IMR-90 (cell line): ENCODE data around the gene CAT. TPM values are rescaled to one million over a fixed set of nuclear protein-coding genes. Genes with fewer than 3 reads are reported as not detected.

Source experiments
- ATAC-seq: fragments of 200-7000 bp; cut with Tn5 transposase; 2 replicates; pipeline ENCODE4 v1.9.1; 2020; ENCODE audit warnings: low read depth, mild to moderate bottlenecking, moderate library complexity
- BruUV-seq: library from RNA; stranded (reverse); fragments of 400-500 nt; replicated peaks from 2 replicates; lab custom pipeline; 2021; lab: Mats Ljungman, UMichigan
- CTCF ChIA-PET: fragments of 300-600 bp; formaldehyde crosslinking; extraction: SDS; loops from one replicate; lab custom pipeline; 2021; ENCODE audit warnings: antibody characterized with exemption; lab: Yijun Ruan, JAX
- POLR2A ChIA-PET: fragments of 300-600 bp; sonication (Branson Sonifier 250); formaldehyde crosslinking; loops from one replicate; lab custom pipeline; 2022; ENCODE audit warnings: antibody characterized with exemption; ENCODE audit not compliant: unreplicated experiment; lab: Charles Lee
- DNase-seq: peaks from one replicate; pipeline ENCODE4 v3.0.0; 2013
- H2AFZ ChIP-seq: replicated peaks from 2 replicates; pipeline ENCODE3; 2013; ENCODE audit warnings: low read length, mild to moderate bottlenecking; ENCODE audit not compliant: poor library complexity
- H2AK5ac ChIP-seq: 2 replicates; pipeline ENCODE4 v1.6.1; 2013; ENCODE audit warnings: low read depth, low read length, inconsistent platforms
- H2AK9ac ChIP-seq: replicated peaks from 2 replicates; pipeline ENCODE3; 2013; ENCODE audit warnings: mild to moderate bottlenecking, low read depth, low read length, moderate library complexity; ENCODE audit not compliant: poor library complexity
- H2BK120ac ChIP-seq: 2 replicates; pipeline ENCODE4 v1.6.1; 2013; ENCODE audit warnings: low read depth, low read length, inconsistent platforms
- H2BK15ac ChIP-seq: 3 replicates; pipeline ENCODE4 v1.6.1; 2013; ENCODE audit warnings: low read depth, low read length, inconsistent platforms
- H2BK20ac ChIP-seq: 2 replicates; pipeline ENCODE4 v1.6.1; 2013; ENCODE audit warnings: low read depth, mild to moderate bottlenecking, inconsistent platforms, low read length, moderate library complexity
- H2BK5ac ChIP-seq: 2 replicates; pipeline ENCODE4 v1.6.1; 2013; ENCODE audit warnings: mild to moderate bottlenecking, low read depth, low read length, inconsistent platforms; ENCODE audit not compliant: poor library complexity, severe bottlenecking
- H3K14ac ChIP-seq: replicated peaks from 2 replicates; pipeline ENCODE4 v1.6.1; 2013; ENCODE audit warnings: low read depth, low read length, inconsistent platforms
- H3K18ac ChIP-seq: 2 replicates; pipeline ENCODE4 v1.6.1; 2013; ENCODE audit warnings: low read depth, low read length, control low read depth
- H3K23ac ChIP-seq: 2 replicates; pipeline ENCODE4 v1.6.1; 2013; ENCODE audit warnings: low read depth, low read length, inconsistent platforms
- H3K27ac ChIP-seq: 2 replicates; pipeline ENCODE4 v1.5.1; 2013; ENCODE audit warnings: mild to moderate bottlenecking, control low read depth, low read length; ENCODE audit not compliant: insufficient read depth
- H3K27me3 ChIP-seq: 2 replicates; pipeline ENCODE4 v1.6.1; 2013; ENCODE audit warnings: low read length; ENCODE audit not compliant: control insufficient read depth, insufficient read depth
- H3K36me3 ChIP-seq: 2 replicates; pipeline ENCODE4 v1.6.1; 2013; ENCODE audit warnings: low read length, mixed read lengths; ENCODE audit not compliant: control insufficient read depth, insufficient read depth
- H3K4ac ChIP-seq: 2 replicates; pipeline ENCODE4 v1.6.1; 2013; ENCODE audit warnings: low read depth, low read length, inconsistent platforms
- H3K4me1 ChIP-seq: 2 replicates; pipeline ENCODE4 v1.6.1; 2013; ENCODE audit warnings: low read length, mixed read lengths; ENCODE audit not compliant: control insufficient read depth, insufficient read depth
- H3K4me2 ChIP-seq: 2 replicates; pipeline ENCODE4 v1.6.1; 2013; ENCODE audit warnings: low read depth, mild to moderate bottlenecking, control low read depth, low read length, moderate library complexity
- H3K4me3 ChIP-seq: 2 replicates; pipeline ENCODE4 v1.5.1; 2013; ENCODE audit warnings: low read depth, mild to moderate bottlenecking, control low read depth, low read length, moderate library complexity; ENCODE audit not compliant: insufficient read depth
- H3K56ac ChIP-seq: 2 replicates; pipeline ENCODE4 v1.6.1; 2013; ENCODE audit warnings: low read length, inconsistent platforms; ENCODE audit not compliant: insufficient read depth; ENCODE audit errors: extremely low read depth
- H3K79me1 ChIP-seq, 2 experiments: 2 replicates each; pipeline ENCODE4 v1.6.1; 2013; ENCODE audit warnings: low read length in 2 of 2, inconsistent platforms in 1 of 2, low read depth in 1 of 2
- H3K9ac ChIP-seq: 2 replicates; pipeline ENCODE4 v1.6.1; 2013; ENCODE audit warnings: low read depth, low read length, control low read depth
- H3K9me1 ChIP-seq: 2 replicates; pipeline ENCODE4 v1.6.1; 2013; ENCODE audit warnings: low read length, inconsistent platforms; ENCODE audit not compliant: insufficient read depth
- H3K9me3 ChIP-seq: 2 replicates; pipeline ENCODE4 v1.6.1; 2013; ENCODE audit warnings: low read length; ENCODE audit not compliant: control insufficient read depth, insufficient read depth
- H4K20me1 ChIP-seq: 2 replicates; pipeline ENCODE4 v1.6.1; 2013; ENCODE audit warnings: low read length, inconsistent platforms; ENCODE audit not compliant: insufficient read depth
- H4K5ac ChIP-seq: 2 replicates; pipeline ENCODE4 v1.6.1; 2013; ENCODE audit warnings: mild to moderate bottlenecking, low read depth, low read length, control low read depth
- H4K8ac ChIP-seq, 2 experiments: 2 replicates each; pipeline ENCODE4 v1.6.1; 2013; ENCODE audit warnings: low read depth in 2 of 2, low read length in 2 of 2, control low read depth in 1 of 2, inconsistent platforms in 1 of 2
- H4K91ac ChIP-seq: 2 replicates; pipeline ENCODE4 v1.6.1; 2013; ENCODE audit warnings: low read depth, low read length, inconsistent platforms; ENCODE audit not compliant: insufficient read depth
- BHLHE40 ChIP-seq: fragments of 150-350 bp; IDR thresholded peaks from 2 replicates; pipeline ENCODE4 v1.6.1; 2016; ENCODE audit warnings: mild to moderate bottlenecking, low read depth, low read length
- CEBPB ChIP-seq: IDR thresholded peaks from 2 replicates; pipeline ENCODE4 v1.6.1; 2012; ENCODE audit warnings: low read depth, low read length, improper control_type of control experiment
- CHD1 ChIP-seq: IDR thresholded peaks from 2 replicates; pipeline ENCODE4 v1.6.1; 2012; ENCODE audit warnings: low read depth, low read length, improper control_type of control experiment
- FOS ChIP-seq: fragments of 150-350 bp; IDR thresholded peaks from 2 replicates; pipeline ENCODE4 v1.6.1; 2016; ENCODE audit warnings: low read depth, low read length
- MAFK ChIP-seq: IDR thresholded peaks from 2 replicates; pipeline ENCODE4 v1.6.1; 2012; ENCODE audit warnings: low read depth, low read length, improper control_type of control experiment
- MAZ ChIP-seq: IDR thresholded peaks from 2 replicates; pipeline ENCODE4 v1.6.1; 2012; ENCODE audit warnings: low read depth, mild to moderate bottlenecking, low read length, improper control_type of control experiment, moderate library complexity, borderline replicate concordance
- MXI1 ChIP-seq: IDR thresholded peaks from 2 replicates; pipeline ENCODE4 v1.6.1; 2012; ENCODE audit warnings: low read depth, mild to moderate bottlenecking, low read length, moderate library complexity, borderline replicate concordance
- NFE2L2 ChIP-seq: fragments of 150-350 bp; IDR thresholded peaks from 2 replicates; pipeline ENCODE4 v1.6.1; 2016; ENCODE audit warnings: low read depth, mild to moderate bottlenecking, low read length
- POLR2A ChIP-seq: IDR thresholded peaks from 2 replicates; pipeline ENCODE4 v1.6.1; 2012; ENCODE audit warnings: mild to moderate bottlenecking, low read depth, low read length
- RAD21 ChIP-seq: IDR thresholded peaks from 2 replicates; pipeline ENCODE4 v1.6.1; 2012; ENCODE audit warnings: low read length, improper control_type of control experiment
- RCOR1 ChIP-seq: IDR thresholded peaks from 2 replicates; pipeline ENCODE4 v1.6.1; 2012; ENCODE audit warnings: mild to moderate bottlenecking, low read length, improper control_type of control experiment; ENCODE audit not compliant: insufficient replicate concordance
- RFX5 ChIP-seq: IDR thresholded peaks from 2 replicates; pipeline ENCODE4 v1.8.0; 2012; ENCODE audit warnings: low read depth, mild to moderate bottlenecking, low read length, moderate library complexity
- SMC3 ChIP-seq: fragments of 150-350 bp; IDR thresholded peaks from 2 replicates; pipeline ENCODE4 v1.6.1; 2016; ENCODE audit warnings: low read depth, mild to moderate bottlenecking, antibody characterized with exemption, low read length, moderate library complexity
- WGBS, 2 experiments: methylation state at CpG; one replicate each; pipeline versions ENCODE4 v1.1.5 to v1.1.7; 2013; ENCODE audit warnings: missing lambda C conversion rate in 2 of 2; ENCODE audit not compliant: insufficient read length in 1 of 2; ENCODE audit errors: extremely low coverage in 2 of 2; 5-methylcytosine and 5-hydroxymethylcytosine counted together
- dilution Hi-C: fragments of 300-500 bp; cut with HindIII; formaldehyde crosslinking; loops from one replicate; pipeline ENCODE4 v1.14.3; 2018; ENCODE audit warnings: low sequenced_read_pairs; ENCODE audit not compliant: unreplicated experiment
- in situ Hi-C: fragments of 300-500 bp; cut with MboI; formaldehyde crosslinking; loops from 3 replicates; pipeline ENCODE4 v1.14.3; 2019; ENCODE audit warnings: low sequenced_read_pairs, inconsistent platforms, mixed read lengths
- intact Hi-C: fragments of 100-400 bp; cut with micrococcal nuclease; formaldehyde crosslinking; loops from 2 replicates; pipeline ENCODE4 v1.10.0; 2022
- polyA plus RNA-seq, 3 experiments: library from polyadenylated mRNA; depleted of rRNA; stranded (reverse); fragments of >200 nt; gene quantifications; 2 replicates each; pipeline ENCODE4 v1.2.3, GENCODE V29; 2012; ENCODE audit warnings: low replicate concordance in 1 of 3
- total RNA-seq: library from RNA; depleted of rRNA; stranded (reverse); fragments of >200 nt; gene quantifications from 2 replicates; pipeline ENCODE4 v1.2.3, GENCODE V29; 2012
- TF ChIP-seq, protein P1 (sequence below): fragments of 150-350 bp; IDR thresholded peaks from 2 replicates; pipeline ENCODE4 v1.6.1; 2017; ENCODE audit warnings: mild to moderate bottlenecking, antibody characterized with exemption, low read length, low read depth
- TF ChIP-seq, protein P2 (sequence below): conservative IDR thresholded peaks from 2 replicates; pipeline ENCODE4 v1.5.1; 2012; ENCODE audit warnings: mild to moderate bottlenecking, low read depth, low read length, improper control_type of control experiment
- TF ChIP-seq, protein P3 (sequence below): fragments of 150-350 bp; IDR thresholded peaks from 2 replicates; pipeline ENCODE4 v1.6.1; 2016; ENCODE audit warnings: low read depth, mild to moderate bottlenecking, low read length, moderate library complexity, borderline replicate concordance

Gene CAT
- total and polyA plus RNA-seq, 2 of the 4 experiments (the other 2 are of a cell fraction) = 52.5 to 80.5 TPM

DNA sequence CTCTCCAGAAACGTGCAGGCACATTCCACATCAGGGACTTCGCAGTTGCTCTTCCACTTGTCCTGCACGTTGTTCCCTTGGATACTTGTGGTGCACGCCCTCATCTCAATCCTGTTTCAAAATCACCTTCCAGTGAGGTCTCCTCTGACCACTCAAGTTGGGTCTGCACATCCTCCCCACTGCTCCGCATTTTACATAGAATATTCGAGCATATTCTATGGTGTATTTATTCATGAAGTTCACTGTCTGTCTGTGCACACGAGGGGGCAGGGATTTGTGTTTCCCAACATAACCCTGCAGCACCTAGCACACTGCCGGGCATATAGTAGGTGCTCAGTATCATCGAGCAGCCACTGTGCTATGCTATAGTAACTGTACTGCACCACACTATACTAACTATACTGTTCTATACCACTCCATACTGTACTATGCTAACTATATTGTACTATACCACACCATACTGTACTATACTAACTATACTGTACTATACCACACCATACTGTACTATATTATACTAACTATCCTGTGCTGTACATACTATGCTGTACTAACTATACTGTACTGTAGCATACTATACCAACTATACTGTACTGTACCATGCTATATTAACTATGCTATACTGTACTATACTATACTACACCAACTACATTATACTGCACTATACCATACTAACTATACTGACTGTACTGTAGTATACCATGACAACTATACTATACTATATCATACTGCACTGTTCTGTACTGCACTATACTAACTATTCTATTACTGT is 44.6 kb downstream of the CAT start:
- no peak overlapping the region for H2AK9ac ChIP-seq
- H3K4me3 ChIP-seq = no peak overlapping the region
- H3K56ac ChIP-seq = no peak overlapping the region
- ChIA-PET POLR2A (no interaction called here), CTCF (no interaction called here)
- no peak overlapping the region for H3K4ac ChIP-seq
- H2BK5ac ChIP-seq = no peak overlapping the region
- in situ Hi-C loops (no loop called here), intact Hi-C loops (no loop called here), dilution Hi-C loops (no loop called here)
- peaks cover 34% of the 10 kb centered on the region for H3K27me3 ChIP-seq
- no peak overlapping the region for H4K91ac ChIP-seq
- peaks cover 3% of the 10 kb centered on the region; the same call in 1 of the 2 replicates for H3K4me1 ChIP-seq
- H4K20me1 ChIP-seq = no peaks in the 10 kb centered on the region
- no peak overlapping the region for H3K14ac ChIP-seq
- no peak overlapping the region for H4K5ac ChIP-seq
- H3K4me2 ChIP-seq = no peak overlapping the region
- ATAC-seq = no peak
- H2BK15ac ChIP-seq = no peak overlapping the region
- no peak overlapping the region for H4K8ac ChIP-seq
- no peaks in the 10 kb centered on the region for H3K9me3 ChIP-seq
- no peak overlapping the region for H2BK20ac ChIP-seq
- H3K27ac ChIP-seq = no peak overlapping the region
- H3K79me1 ChIP-seq = no peaks in the 10 kb centered on the region
- H3K23ac ChIP-seq = no peak overlapping the region
- H3K9ac ChIP-seq = no peak overlapping the region
- H3K18ac ChIP-seq = no peak overlapping the region
- 73% methylated on average over 4 of the region's 9 CpGs; no CpG with 5 or more reads in 1 of the 2 experiments for WGBS, 2 experiments
- no peak for DNase-seq
- TF ChIP-seq, protein P1, sequence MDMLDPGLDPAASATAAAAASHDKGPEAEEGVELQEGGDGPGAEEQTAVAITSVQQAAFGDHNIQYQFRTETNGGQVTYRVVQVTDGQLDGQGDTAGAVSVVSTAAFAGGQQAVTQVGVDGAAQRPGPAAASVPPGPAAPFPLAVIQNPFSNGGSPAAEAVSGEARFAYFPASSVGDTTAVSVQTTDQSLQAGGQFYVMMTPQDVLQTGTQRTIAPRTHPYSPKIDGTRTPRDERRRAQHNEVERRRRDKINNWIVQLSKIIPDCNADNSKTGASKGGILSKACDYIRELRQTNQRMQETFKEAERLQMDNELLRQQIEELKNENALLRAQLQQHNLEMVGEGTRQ = no peak
- no peak for TF ChIP-seq MAZ
- TF ChIP-seq FOS = no peak
- TF ChIP-seq MAFK = no peak
- TF ChIP-seq, protein P2, sequence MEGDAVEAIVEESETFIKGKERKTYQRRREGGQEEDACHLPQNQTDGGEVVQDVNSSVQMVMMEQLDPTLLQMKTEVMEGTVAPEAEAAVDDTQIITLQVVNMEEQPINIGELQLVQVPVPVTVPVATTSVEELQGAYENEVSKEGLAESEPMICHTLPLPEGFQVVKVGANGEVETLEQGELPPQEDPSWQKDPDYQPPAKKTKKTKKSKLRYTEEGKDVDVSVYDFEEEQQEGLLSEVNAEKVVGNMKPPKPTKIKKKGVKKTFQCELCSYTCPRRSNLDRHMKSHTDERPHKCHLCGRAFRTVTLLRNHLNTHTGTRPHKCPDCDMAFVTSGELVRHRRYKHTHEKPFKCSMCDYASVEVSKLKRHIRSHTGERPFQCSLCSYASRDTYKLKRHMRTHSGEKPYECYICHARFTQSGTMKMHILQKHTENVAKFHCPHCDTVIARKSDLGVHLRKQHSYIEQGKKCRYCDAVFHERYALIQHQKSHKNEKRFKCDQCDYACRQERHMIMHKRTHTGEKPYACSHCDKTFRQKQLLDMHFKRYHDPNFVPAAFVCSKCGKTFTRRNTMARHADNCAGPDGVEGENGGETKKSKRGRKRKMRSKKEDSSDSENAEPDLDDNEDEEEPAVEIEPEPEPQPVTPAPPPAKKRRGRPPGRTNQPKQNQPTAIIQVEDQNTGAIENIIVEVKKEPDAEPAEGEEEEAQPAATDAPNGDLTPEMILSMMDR = no peak
- TF ChIP-seq SMC3 = no peak
- no peak for TF ChIP-seq CHD1
- TF ChIP-seq BHLHE40 = no peak
- TF ChIP-seq, protein P3, sequence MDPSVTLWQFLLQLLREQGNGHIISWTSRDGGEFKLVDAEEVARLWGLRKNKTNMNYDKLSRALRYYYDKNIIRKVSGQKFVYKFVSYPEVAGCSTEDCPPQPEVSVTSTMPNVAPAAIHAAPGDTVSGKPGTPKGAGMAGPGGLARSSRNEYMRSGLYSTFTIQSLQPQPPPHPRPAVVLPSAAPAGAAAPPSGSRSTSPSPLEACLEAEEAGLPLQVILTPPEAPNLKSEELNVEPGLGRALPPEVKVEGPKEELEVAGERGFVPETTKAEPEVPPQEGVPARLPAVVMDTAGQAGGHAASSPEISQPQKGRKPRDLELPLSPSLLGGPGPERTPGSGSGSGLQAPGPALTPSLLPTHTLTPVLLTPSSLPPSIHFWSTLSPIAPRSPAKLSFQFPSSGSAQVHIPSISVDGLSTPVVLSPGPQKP = no peak
- TF ChIP-seq MXI1 = no peak
- TF ChIP-seq NFE2L2 = no peak
- TF ChIP-seq POLR2A = no peak
- no peak for TF ChIP-seq CEBPB
- no peak for TF ChIP-seq RCOR1
- no peak for TF ChIP-seq RFX5
- TF ChIP-seq RAD21 = no peak
- no peaks in the 10 kb centered on the region for H3K9me1 ChIP-seq
- BruUV-seq = no TSS peak
- no peak overlapping the region for H2BK120ac ChIP-seq
- no peaks in the 10 kb centered on the region for H3K36me3 ChIP-seq
- H2AFZ ChIP-seq = no peak overlapping the region
- H2AK5ac ChIP-seq = no peak overlapping the region
